CD4-positive, alpha-beta memory T cell (primary cell): ENCODE measurements around the gene ACACA. TPM values are rescaled to one million over a fixed set of nuclear protein-coding genes. Genes with fewer than 3 reads are reported as not detected.
A peak's percentile ranks its signal among the peaks of the same experiment; 100 is the strongest.
"Not testable (repeated sequence)": the region's sequence is repeated elsewhere in the genome, so short reads cannot be mapped to it uniquely, and the experiment has no call there.

Experiments used
- CTCF ChIA-PET: fragments of 350-600 bp; sonication (Branson Sonifier 250); formaldehyde crosslinking; loops from one replicate; lab custom pipeline; 2021; ENCODE audit warnings: inconsistent platforms; ENCODE audit not compliant: partially characterized antibody; lab: Charles Lee
- POLR2A ChIA-PET: fragments of 350-600 bp; sonication (Branson Sonifier 250); formaldehyde crosslinking; loops from one replicate; lab custom pipeline; 2021; ENCODE audit not compliant: partially characterized antibody; lab: Charles Lee
- DNase-seq, 5 donors: peaks; one replicate each; pipeline versions ENCODE4 v3.0.0 to v3.0.0-alpha.2; 2020 to 2022; ENCODE audit warnings: mixed read lengths in 1 of 5
- H3K27ac ChIP-seq: one replicate; pipeline ENCODE4 v1.7.0; 2013; ENCODE audit warnings: low read depth, low read length
- H3K27me3 ChIP-seq: 2 replicates; pipeline ENCODE4 v1.7.0; 2013; ENCODE audit warnings: mild to moderate bottlenecking, low read length, moderate library complexity; ENCODE audit not compliant: insufficient read depth
- H3K36me3 ChIP-seq: 2 replicates; pipeline ENCODE4 v1.7.0; 2013; ENCODE audit warnings: mild to moderate bottlenecking, low read length, moderate library complexity; ENCODE audit not compliant: insufficient read depth
- H3K4me1 ChIP-seq: 2 replicates; pipeline ENCODE4 v1.7.0; 2013; ENCODE audit warnings: mild to moderate bottlenecking, low read length, moderate library complexity; ENCODE audit not compliant: insufficient read depth
- H3K4me3 ChIP-seq, 2 donors: one replicate each; pipeline ENCODE4 v1.7.0; 2013; ENCODE audit warnings: low read length in 2 of 2, mild to moderate bottlenecking in 1 of 2
- H3K9me3 ChIP-seq, 2 donors: one replicate each; pipeline ENCODE4 v1.7.0; 2013; ENCODE audit warnings: low read length in 2 of 2, control low read depth in 1 of 2; ENCODE audit not compliant: control insufficient read depth in 1 of 2
- H3K27ac Mint-ChIP-seq, 7 donors: one replicate each; pipeline ENCODE4 v1.8.0; 2020 to 2021; ENCODE audit warnings: mixed read lengths in 7 of 7, mild to moderate bottlenecking in 6 of 7, inconsistent platforms in 3 of 7, moderate library complexity in 3 of 7
- H3K27me3 Mint-ChIP-seq, 2 donors: one replicate each; pipeline ENCODE4 v1.8.0; 2020 to 2021; ENCODE audit warnings: mixed read lengths in 2 of 2
- H3K36me3 Mint-ChIP-seq, 2 donors: one replicate each; pipeline ENCODE4 v1.8.0; 2020 to 2021; ENCODE audit warnings: mixed read lengths in 2 of 2, inconsistent platforms in 1 of 2, mild to moderate bottlenecking in 1 of 2
- H3K4me1 Mint-ChIP-seq, 4 donors: one replicate each; pipeline ENCODE4 v1.8.0; 2020 to 2021; ENCODE audit warnings: mixed read lengths in 4 of 4, mild to moderate bottlenecking in 1 of 4
- H3K4me3 Mint-ChIP-seq, 8 donors: one replicate each; pipeline ENCODE4 v1.8.0; 2020 to 2021; ENCODE audit warnings: mixed read lengths in 8 of 8, mild to moderate bottlenecking in 7 of 8, moderate library complexity in 6 of 8, inconsistent platforms in 3 of 8
- H3K9me3 Mint-ChIP-seq, 8 donors: one replicate each; pipeline ENCODE4 v1.8.0; 2020 to 2021; ENCODE audit warnings: mixed read lengths in 8 of 8, mild to moderate bottlenecking in 5 of 8, inconsistent platforms in 3 of 8, moderate library complexity in 1 of 8
- intact Hi-C: fragments of 100-400 bp; cut with micrococcal nuclease; formaldehyde crosslinking; loops from one replicate; pipeline ENCODE4 v1.15.1; 2023
- polyA plus RNA-seq, 2 donors: library from polyadenylated mRNA; unstranded; fragments of 300-500 nt; fragmentation: Illumina TruSeq; gene quantifications; one replicate each; pipeline ENCODE4 v1.2.3, GENCODE V29; 2021
- total RNA-seq, 2 experiments: library from RNA; stranded (reverse); gene quantifications; one replicate each; pipeline ENCODE4 v1.2.3, GENCODE V29; 2021

Gene ACACA
- total and polyA plus RNA-seq, 4 experiments from 2014 or later = 4.8 to 15.2 (median 10.1) TPM

DNA sequence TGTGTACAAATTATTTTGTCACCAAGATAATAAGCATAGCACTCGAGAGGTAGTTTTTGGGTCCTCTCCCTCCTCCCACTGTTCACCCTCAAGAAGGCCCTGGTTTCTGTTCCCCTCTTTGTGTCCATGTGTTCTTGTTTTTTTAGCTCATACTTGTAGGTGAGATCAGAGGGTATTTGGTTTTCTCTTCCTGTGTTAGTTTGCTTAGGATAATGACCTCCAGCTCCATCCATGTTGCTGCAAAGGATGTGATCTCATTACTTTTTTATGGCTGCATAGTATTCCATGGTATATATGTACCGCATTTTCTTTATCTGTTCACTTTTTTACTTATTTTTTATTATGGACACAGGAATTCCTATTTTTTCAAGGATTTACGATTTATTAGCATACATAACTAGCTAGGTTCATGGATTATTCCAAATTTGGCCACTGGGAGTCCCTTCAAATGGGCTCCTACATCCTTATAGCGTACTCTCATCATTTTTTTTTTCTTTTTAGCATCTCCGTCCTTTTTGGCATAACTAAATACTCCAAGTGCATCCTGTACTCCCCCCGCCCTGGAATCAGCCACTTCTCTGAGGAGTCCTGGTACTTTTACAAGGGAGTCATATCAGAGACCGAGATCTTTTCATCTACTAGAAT lies 7.4 kb upstream of the ACACA start:
- ChIA-PET POLR2A (no interaction called here), CTCF (no interaction called here)
- H3K27me3 ChIP-seq = no peaks in the 10 kb centered on the region
- no peaks in the 10 kb centered on the region for H3K4me1 ChIP-seq
- intact Hi-C loops = no loop called here
- Mint-ChIP-seq H3K36me3 (peaks cover 24 to 43% of the 10 kb centered on the region in 2 donors), H3K27me3 (no peaks in the 10 kb centered on the region), H3K4me3 (peak overlapping the region in 1 of 8 donors; percentile 15), H3K27ac (peak overlapping the region in 1 of 7 donors; percentile 39), H3K9me3 (no peaks in the 10 kb centered on the region), H3K4me1 (peaks cover 4 to 14% (median 8%) of the 10 kb centered on the region in 4 donors)
- peaks cover 11% of the 10 kb centered on the region for H3K36me3 ChIP-seq
- no peak overlapping the region for H3K4me3 ChIP-seq
- no peak overlapping the region for H3K27ac ChIP-seq
- no peak for DNase-seq
- H3K9me3 ChIP-seq = no peaks in the 10 kb centered on the region

DNA sequence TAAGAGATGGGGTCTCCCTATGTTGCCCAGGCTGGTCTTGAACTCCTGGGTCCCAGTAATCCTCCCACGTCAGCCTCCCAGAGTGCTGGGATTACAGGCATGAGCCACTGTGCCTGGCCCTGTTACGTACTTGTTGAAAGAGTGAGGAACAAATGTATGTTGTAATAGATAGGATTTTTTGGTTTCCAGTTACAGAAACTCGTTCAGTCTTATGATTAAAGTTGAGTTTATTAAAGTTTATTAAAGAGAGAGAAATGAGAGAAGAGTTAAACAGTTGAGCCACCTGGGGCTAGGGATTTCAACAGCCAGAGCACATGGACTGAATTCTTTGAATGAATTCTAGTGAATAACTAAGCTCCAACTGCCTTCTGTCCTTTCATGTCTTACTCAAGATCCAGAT lies 3.7 kb upstream of the ACACA start:
- H3K4me3 Mint-ChIP-seq = peak overlapping the region in 1 of 8 donors; percentile 39
- intact Hi-C loops = no loop called here
- ChIA-PET CTCF (no interaction called here), POLR2A (interaction anchor here (0.6 kb wide), 1 partner anchor 199 kb away, joined by 3 read pairs; the partner anchor contains the start of gene SYNRG)
- no peak overlapping the region for H3K27ac ChIP-seq
- no peaks in the 10 kb centered on the region for H3K9me3 Mint-ChIP-seq
- H3K27ac Mint-ChIP-seq = peak overlapping the region in 2 of 7 donors; percentile 18 to 61
- H3K4me1 ChIP-seq = peaks cover 21% of the 10 kb centered on the region
- peaks cover 24 to 44% of the 10 kb centered on the region in 2 donors for H3K36me3 Mint-ChIP-seq
- H3K27me3 ChIP-seq = no peaks in the 10 kb centered on the region
- no peaks in the 10 kb centered on the region for H3K9me3 ChIP-seq
- H3K4me3 ChIP-seq = no peak overlapping the region
- peaks cover 17 to 35% (median 25%) of the 10 kb centered on the region in 4 donors for H3K4me1 Mint-ChIP-seq
- no peaks in the 10 kb centered on the region for H3K27me3 Mint-ChIP-seq
- DNase-seq = no peak
- H3K36me3 ChIP-seq = peaks cover 11% of the 10 kb centered on the region

DNA sequence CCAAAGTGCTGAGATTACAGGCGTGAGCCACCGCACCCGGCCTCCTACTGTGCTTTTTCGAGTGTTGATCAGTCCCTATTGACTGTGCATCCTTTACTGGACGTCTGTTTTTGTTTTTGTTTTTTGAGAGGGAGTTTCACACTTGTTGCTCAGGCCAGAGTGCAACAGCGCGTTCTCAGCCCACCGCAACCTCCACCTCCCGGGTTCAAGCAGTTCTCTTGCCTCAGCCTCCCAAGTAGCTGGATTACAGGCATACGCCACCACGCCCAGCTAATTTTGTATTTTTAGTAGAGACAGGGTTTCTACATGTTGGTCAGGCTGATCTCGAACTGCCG lies 1.5 kb upstream of the ACACA start:
- intact Hi-C loops, H3K27ac ChIP-seq, CTCF ChIA-PET, H3K36me3 ChIP-seq, DNase-seq, H3K27me3 Mint-ChIP-seq, H3K9me3 Mint-ChIP-seq, H3K4me3 ChIP-seq, H3K9me3 ChIP-seq, H3K27me3 ChIP-seq: not testable (repeated sequence)
- Mint-ChIP-seq H3K27ac (peak overlapping the region; percentile 10 to 97 (median 93)), H3K4me1 (peaks cover 18 to 40% (median 30%) of the 10 kb centered on the region in 4 donors), H3K4me3 (peak overlapping the region; percentile 90 to 98 (median 94)), H3K36me3 (peaks cover 7 to 27% of the 10 kb centered on the region in 2 donors)
- POLR2A ChIA-PET = interaction anchor here (1.5 to 2.1 kb wide), 2 partner anchors 49 to 81 kb away, joined by 6 to 8 read pairs; partner anchors contain the start of gene DUSP14
- H3K4me1 ChIP-seq = peaks cover 25% of the 10 kb centered on the region

- peak overlapping the region; percentile 92 to 99 (median 96) for H3K4me3 Mint-ChIP-seq
- peaks cover 21 to 45% (median 33%) of the 10 kb centered on the region in 4 donors for H3K4me1 Mint-ChIP-seq
- Histone ChIP-seq H3K27ac (peak overlapping the region; percentile 66), H3K36me3 (no peaks in the 10 kb centered on the region), H3K4me1 (peaks cover 25% of the 10 kb centered on the region), H3K4me3 (peak overlapping the region; percentile 38 to 78), H3K9me3 (no peaks in the 10 kb centered on the region), H3K27me3 (no peaks in the 10 kb centered on the region)
- CTCF ChIA-PET = no interaction called here
- H3K27ac Mint-ChIP-seq = peak overlapping the region; percentile 80 to 94 (median 93)
- intact Hi-C loops = no loop called here
- POLR2A ChIA-PET = no interaction called here
- H3K36me3 Mint-ChIP-seq = peaks cover 6 to 16% of the 10 kb centered on the region in 2 donors
- no peaks in the 10 kb centered on the region for H3K9me3 Mint-ChIP-seq
- no peaks in the 10 kb centered on the region for H3K27me3 Mint-ChIP-seq
- no peak for DNase-seq
Measured at GRCh38 chr17:37405955-37406634, 541 bp downstream of the ACACA start.

DNA sequence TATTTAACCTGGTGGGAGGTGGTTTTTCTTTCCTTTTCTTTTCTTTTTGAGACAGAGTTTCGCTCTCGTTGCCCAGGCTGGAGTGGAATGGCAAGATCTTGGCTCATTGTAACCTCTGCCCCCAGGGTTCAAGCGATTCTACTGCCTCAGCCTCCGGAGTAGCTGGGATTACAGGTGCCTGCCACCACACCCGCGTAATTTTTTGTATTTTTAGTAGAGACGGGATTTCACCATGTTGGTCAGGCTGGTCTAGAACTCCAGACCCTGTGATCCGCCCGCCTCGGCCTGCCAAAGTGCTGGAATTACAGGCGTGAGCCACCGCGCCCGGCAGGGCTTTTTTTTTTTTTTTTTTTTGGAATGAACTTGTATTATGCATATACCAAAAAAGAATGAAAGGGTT lies 1.1 kb downstream of the ACACA start:
- H3K36me3 ChIP-seq, H3K9me3 ChIP-seq, POLR2A ChIA-PET, H3K4me3 ChIP-seq, H3K27me3 ChIP-seq, H3K9me3 Mint-ChIP-seq, intact Hi-C loops, DNase-seq, H3K27me3 Mint-ChIP-seq: not testable (repeated sequence)
- CTCF ChIA-PET = interaction anchor here (1.2 kb wide), 1 partner anchor 32 kb away, joined by 3 read pairs; no protein-coding TSS in a partner anchor
- peaks cover under 1 to 11% of the 10 kb centered on the region in 2 donors for H3K36me3 Mint-ChIP-seq
- peak overlapping the region in 5 of 7 donors; percentile 15 to 94 (median 93) for H3K27ac Mint-ChIP-seq
- H3K4me3 Mint-ChIP-seq = peak overlapping the region; percentile 92 to 99 (median 96)
- Histone ChIP-seq H3K4me1 (peaks cover 25% of the 10 kb centered on the region), H3K27ac (peak overlapping the region; percentile 66)
- H3K4me1 Mint-ChIP-seq = peaks cover 21 to 45% (median 33%) of the 10 kb centered on the region in 4 donors

GRCh38 chr17:37400505-37400904 lies 6.1 kb downstream of the ACACA start:
- no peaks in the 10 kb centered on the region for H3K27me3 Mint-ChIP-seq
- intact Hi-C loops = no loop called here
- no peak overlapping the region for H3K27ac Mint-ChIP-seq
- DNase-seq = no peak
- H3K9me3 Mint-ChIP-seq = no peaks in the 10 kb centered on the region
- no peaks in the 10 kb centered on the region for H3K36me3 Mint-ChIP-seq
- H3K4me1 ChIP-seq = peaks cover 6% of the 10 kb centered on the region
- no peak overlapping the region for H3K4me3 ChIP-seq
- CTCF ChIA-PET = no interaction called here
- H3K27me3 ChIP-seq = no peaks in the 10 kb centered on the region
- H3K4me3 Mint-ChIP-seq = no peak overlapping the region
- H3K27ac ChIP-seq = no peak overlapping the region
- H3K4me1 Mint-ChIP-seq = peaks cover 12 to 27% (median 17%) of the 10 kb centered on the region in 4 donors
- no peaks in the 10 kb centered on the region for H3K9me3 ChIP-seq
- H3K36me3 ChIP-seq = no peaks in the 10 kb centered on the region
- POLR2A ChIA-PET = no interaction called here

GRCh38 chr17:37399265-37399803 lies 7.3 kb downstream of the ACACA start:
- Mint-ChIP-seq H3K4me3 (no peak overlapping the region), H3K27me3 (no peaks in the 10 kb centered on the region), H3K36me3 (no peaks in the 10 kb centered on the region), H3K9me3 (no peaks in the 10 kb centered on the region), H3K27ac (no peak overlapping the region), H3K4me1 (peaks cover 6 to 18% (median 9%) of the 10 kb centered on the region in 4 donors)
- intact Hi-C loops = no loop called here
- no peaks in the 10 kb centered on the region for H3K9me3 ChIP-seq
- H3K27ac ChIP-seq = no peak overlapping the region
- no peaks in the 10 kb centered on the region for H3K4me1 ChIP-seq
- no peak overlapping the region for H3K4me3 ChIP-seq
- H3K27me3 ChIP-seq = no peaks in the 10 kb centered on the region
- ChIA-PET CTCF (no interaction called here), POLR2A (no interaction called here)
- no peak for DNase-seq
- H3K36me3 ChIP-seq = no peaks in the 10 kb centered on the region
